Hepatic stellate cell (primary cell): Measurements from ENCODE around the gene WASF3.
A peak's percentile ranks its signal among the peaks of the same experiment; 100 is the strongest.

Experiments used
- DNase-seq: peaks from one replicate; pipeline ENCODE4 v3.0.0; 2011; ENCODE audit warnings: low spot score

The WASF3 gene

GRCh38 chr13:26548205-26548765 is 9.2 kb upstream of the WASF3 start:
- DNase-seq = no peak

GRCh38 chr13:26549713-26550112 is 7.8 kb upstream of the WASF3 start:
- no peak for DNase-seq

- no peak for DNase-seq
Observed at GRCh38 chr13:26551255-26551860, 6.1 kb upstream of the WASF3 start.

GRCh38 chr13:26555413-26555812 is 2.1 kb upstream of the WASF3 start:
- no peak for DNase-seq

GRCh38 chr13:26557051-26557392 is 461 bp upstream of the WASF3 start:
- no peak for DNase-seq

GRCh38 chr13:26558074-26558805 is 757 bp downstream of the WASF3 start:
- peak; percentile 16 for DNase-seq

GRCh38 chr13:26558987-26559386 is 1.5 kb downstream of the WASF3 start:
- DNase-seq = no peak

- DNase-seq = no peak
Observed at GRCh38 chr13:26560456-26560855, 3.0 kb downstream of the WASF3 start.

- no peak for DNase-seq
Observed at GRCh38 chr13:26561067-26561466, 3.6 kb downstream of the WASF3 start.

- peak; percentile 39 for DNase-seq
Observed at GRCh38 chr13:26561651-26562511, 4.4 kb downstream of the WASF3 start.

GRCh38 chr13:26562512-26562890 is 5.0 kb downstream of the WASF3 start:
- DNase-seq = no peak

- DNase-seq = no peak
Observed at GRCh38 chr13:26563713-26564112, 6.2 kb downstream of the WASF3 start.

- DNase-seq = no peak
Observed at GRCh38 chr13:26568132-26568815, 10.8 kb downstream of the WASF3 start.

GRCh38 chr13:26571518-26571917 is 14.0 kb downstream of the WASF3 start:
- no peak for DNase-seq

GRCh38 chr13:26575244-26575643 is 17.8 kb downstream of the WASF3 start:
- no peak for DNase-seq

- no peak for DNase-seq
Observed at GRCh38 chr13:26579580-26579979, 22.1 kb downstream of the WASF3 start.

GRCh38 chr13:26583662-26584061 is 26.2 kb downstream of the WASF3 start:
- no peak for DNase-seq

- peak; percentile 47 for DNase-seq
Observed at GRCh38 chr13:26584713-26585112, 27.2 kb downstream of the WASF3 start.

GRCh38 chr13:26585136-26585535 is 27.7 kb downstream of the WASF3 start:
- DNase-seq = no peak

- DNase-seq = no peak
Observed at GRCh38 chr13:26587251-26587650, 29.8 kb downstream of the WASF3 start.

- no peak for DNase-seq
Observed at GRCh38 chr13:26589226-26589625, 31.7 kb downstream of the WASF3 start.

GRCh38 chr13:26589754-26590153 is 32.3 kb downstream of the WASF3 start:
- DNase-seq = no peak
